ENCODE data around the gene FNDC8. TPM values are rescaled to one million over a fixed set of nuclear protein-coding genes. Genes with fewer than 3 reads are reported as not detected.

FNDC8 gene
- total RNA-seq, 2 experiments from 2014 or later, result not detected

DNA sequence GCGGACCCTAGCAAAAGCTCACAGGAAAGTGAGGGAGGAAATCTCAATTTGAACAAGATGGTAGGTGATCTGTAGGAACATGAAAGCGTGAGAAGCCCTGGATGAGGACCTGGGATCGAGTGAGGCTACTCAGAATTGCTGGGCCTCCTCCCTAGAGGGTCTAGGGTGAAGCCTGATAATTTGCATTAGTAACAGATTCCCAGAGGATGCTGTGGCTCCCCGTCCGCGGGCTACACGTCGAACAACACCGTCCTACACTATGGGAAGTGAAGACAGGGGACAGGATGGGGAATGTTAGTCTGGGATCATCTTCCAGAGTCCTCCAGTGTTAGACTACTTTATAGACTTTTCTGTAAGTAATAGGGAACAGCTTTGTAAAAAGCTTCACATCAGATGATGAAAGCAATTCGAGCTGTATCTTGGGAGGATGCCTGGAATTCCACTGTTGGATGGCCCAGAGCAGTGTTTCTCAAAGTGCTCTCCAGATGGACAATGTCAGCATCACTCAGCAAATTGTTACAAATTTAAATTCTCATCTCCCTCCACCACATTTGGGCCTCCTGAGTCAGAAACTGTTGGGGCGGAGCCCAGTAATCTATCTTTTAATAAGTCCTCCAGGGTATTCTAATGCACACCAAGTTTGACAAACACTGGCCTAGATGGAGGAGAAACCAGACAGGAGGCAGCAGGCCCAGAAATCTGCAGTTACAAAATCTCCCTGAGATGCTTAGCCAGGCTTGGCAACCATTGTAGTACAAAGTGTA, 6.5 kb downstream of the FNDC8 start:
- ChIA-PET POLR2A (no interaction called here), CTCF (interaction anchor here (1.0 to 3.4 kb wide), 3 partner anchors 9 to 136 kb away, joined by 3 to 11 read pairs (median 4); partner anchors contain the start of gene RAD51D)
- Mint-ChIP-seq H3K27me3 (ENCODE audit: low read depth) (no peaks in the 10 kb centered on the region), H3K4me3 (no peak overlapping the region), H3K9me3 (ENCODE audit: insufficient read depth) (no peaks in the 10 kb centered on the region), H3K4me1 (ENCODE audit: low read depth) (no peaks in the 10 kb centered on the region), H3K27ac (no peak overlapping the region), H3K36me3 (ENCODE audit: low read depth) (peaks cover 19% of the 10 kb centered on the region)
- no peak for DNase-seq
- ATAC-seq, result no peak

- no peak overlapping the region for H3K4me3 Mint-ChIP-seq
- ChIA-PET CTCF (interaction anchor here (1.3 to 3.4 kb wide), 3 partner anchors 10 to 618 kb away, joined by 3 to 11 read pairs (median 4); partner anchors contain the start of genes NLE1 and RAD51D), POLR2A (no interaction called here)
- H3K27ac Mint-ChIP-seq, result no peak overlapping the region
- H3K4me1 Mint-ChIP-seq (ENCODE audit: low read depth), result no peaks in the 10 kb centered on the region
- peaks cover 27% of the 10 kb centered on the region for H3K36me3 Mint-ChIP-seq (ENCODE audit: low read depth)
- ATAC-seq (no peak), DNase-seq (no peak)
- no peaks in the 10 kb centered on the region for H3K27me3 Mint-ChIP-seq (ENCODE audit: low read depth)
- H3K9me3 Mint-ChIP-seq (ENCODE audit: insufficient read depth), result no peaks in the 10 kb centered on the region
These were observed 7.9 kb downstream of the FNDC8 start for GRCh38 chr17:35129154-35129972.

GRCh38 chr17:35129973-35130351, 8.5 kb downstream of the FNDC8 start:
- H3K4me3 Mint-ChIP-seq, result no peak overlapping the region
- H3K27ac Mint-ChIP-seq, result no peak overlapping the region
- peaks cover 32% of the 10 kb centered on the region for H3K36me3 Mint-ChIP-seq (ENCODE audit: low read depth)
- no peaks in the 10 kb centered on the region for H3K9me3 Mint-ChIP-seq (ENCODE audit: insufficient read depth)
- POLR2A ChIA-PET, result no interaction called here
- DNase-seq (no peak), ATAC-seq (no peak)
- H3K27me3 Mint-ChIP-seq (ENCODE audit: low read depth), result no peaks in the 10 kb centered on the region
- no peaks in the 10 kb centered on the region for H3K4me1 Mint-ChIP-seq (ENCODE audit: low read depth)
- CTCF ChIA-PET, result interaction anchor here (1.3 to 3.4 kb wide), 4 partner anchors 10 to 617 kb away, joined by 3 to 11 read pairs (median 4); partner anchors contain the start of genes NLE1 and RAD51D

GRCh38 chr17:35130392-35130791, 9.0 kb downstream of the FNDC8 start:
- no peak for ATAC-seq
- POLR2A ChIA-PET, result no interaction called here

DNA sequence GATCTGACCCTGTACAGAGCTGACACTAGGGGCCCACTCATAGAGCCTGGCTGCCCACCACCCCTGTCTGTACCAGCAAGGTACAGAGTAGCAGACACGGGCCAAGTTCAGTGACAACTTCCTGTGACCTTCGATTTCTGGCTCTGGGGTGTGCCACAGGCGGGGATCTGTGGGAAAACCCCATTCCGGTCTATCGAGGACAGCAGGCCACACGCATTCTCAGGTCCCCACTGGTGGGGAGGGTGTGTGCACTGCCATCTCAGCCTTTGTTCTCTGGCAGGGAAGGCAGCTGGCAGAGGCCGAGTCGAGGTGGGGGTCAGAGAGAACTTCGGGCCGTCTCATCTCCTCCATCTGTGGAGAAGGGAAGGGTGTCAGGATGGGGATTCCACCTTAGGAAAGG, 10.7 kb downstream of the FNDC8 start:
- Mint-ChIP-seq H3K4me1 (ENCODE audit: low read depth) (no peaks in the 10 kb centered on the region), H3K27me3 (ENCODE audit: low read depth) (no peaks in the 10 kb centered on the region), H3K4me3 (no peak overlapping the region), H3K27ac (no peak overlapping the region), H3K9me3 (ENCODE audit: insufficient read depth) (no peaks in the 10 kb centered on the region), H3K36me3 (ENCODE audit: low read depth) (peaks cover 51% of the 10 kb centered on the region)
- DNase-seq (no peak), ATAC-seq (no peak)
- CTCF ChIA-PET, result no interaction called here
- POLR2A ChIA-PET, result no interaction called here

More at GRCh38 chr17:35130392-35130791, 9.0 kb downstream of the FNDC8 start:
- CTCF ChIA-PET, result interaction anchor here (1.3 to 1.9 kb wide), 3 partner anchors 10 to 617 kb away, joined by 3 to 5 read pairs (median 4); partner anchors contain the start of genes NLE1 and RAD51D
- no peaks in the 10 kb centered on the region for H3K9me3 Mint-ChIP-seq (ENCODE audit: insufficient read depth)
- peaks cover 36% of the 10 kb centered on the region for H3K36me3 Mint-ChIP-seq (ENCODE audit: low read depth)
- H3K27ac Mint-ChIP-seq, result peak overlapping the region; percentile 30
- no peaks in the 10 kb centered on the region for H3K27me3 Mint-ChIP-seq (ENCODE audit: low read depth)
- H3K4me1 Mint-ChIP-seq (ENCODE audit: low read depth), result no peaks in the 10 kb centered on the region
- H3K4me3 Mint-ChIP-seq, result no peak overlapping the region
- no peak for DNase-seq

- no peak for ATAC-seq
- POLR2A ChIA-PET, result no interaction called here
These were observed 11.6 kb downstream of the FNDC8 start for GRCh38 chr17:35132816-35133550.

GRCh38 chr17:35135322-35135721, 13.9 kb downstream of the FNDC8 start:
- no peak overlapping the region for H3K4me3 Mint-ChIP-seq
- ATAC-seq, result no peak
- no peaks in the 10 kb centered on the region for H3K9me3 Mint-ChIP-seq (ENCODE audit: insufficient read depth)
- H3K4me1 Mint-ChIP-seq (ENCODE audit: low read depth), result peaks cover 2% of the 10 kb centered on the region
- DNase-seq, result no peak
- no peaks in the 10 kb centered on the region for H3K27me3 Mint-ChIP-seq (ENCODE audit: low read depth)
- no peak overlapping the region for H3K27ac Mint-ChIP-seq
- peaks cover 61% of the 10 kb centered on the region for H3K36me3 Mint-ChIP-seq (ENCODE audit: low read depth)
- ChIA-PET CTCF (interaction anchor here (1.2 kb wide), 1 partner anchor 15 kb away, joined by 4 read pairs; the partner anchor contains the start of gene RAD51D), POLR2A (no interaction called here)

More at GRCh38 chr17:35132816-35133550, 11.6 kb downstream of the FNDC8 start:
- no peaks in the 10 kb centered on the region for H3K4me1 Mint-ChIP-seq (ENCODE audit: low read depth)
- H3K27me3 Mint-ChIP-seq (ENCODE audit: low read depth), result no peaks in the 10 kb centered on the region
- peaks cover 54% of the 10 kb centered on the region for H3K36me3 Mint-ChIP-seq (ENCODE audit: low read depth)
- no peak overlapping the region for H3K4me3 Mint-ChIP-seq
- CTCF ChIA-PET, result no interaction called here
- DNase-seq, result no peak
- no peak overlapping the region for H3K27ac Mint-ChIP-seq
- H3K9me3 Mint-ChIP-seq (ENCODE audit: insufficient read depth), result no peaks in the 10 kb centered on the region

DNA sequence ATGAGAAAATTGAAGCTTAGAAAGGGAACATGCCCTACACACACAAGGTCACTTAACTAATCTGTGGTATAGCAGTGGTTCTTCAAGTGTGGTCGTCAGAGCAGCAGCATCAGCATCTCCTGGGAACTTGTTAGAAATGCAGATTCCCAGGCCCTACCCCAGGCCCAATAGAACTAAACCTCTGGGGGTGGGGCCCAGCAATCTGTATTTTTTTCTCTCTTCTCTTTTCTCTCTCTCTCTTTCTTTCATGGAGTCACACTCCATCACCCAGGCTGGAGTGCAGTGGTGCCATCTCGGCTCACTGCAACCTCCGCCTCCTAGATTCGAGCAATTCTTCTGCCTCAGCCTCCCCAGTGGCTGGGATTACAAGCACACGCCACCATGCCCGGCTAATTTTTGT, 16.8 kb downstream of the FNDC8 start:
- H3K36me3 Mint-ChIP-seq (ENCODE audit: low read depth), result peaks cover 49% of the 10 kb centered on the region

GRCh38 chr17:35141681-35142466, 20.5 kb downstream of the FNDC8 start, which contains the start of gene NLE1:
Gene NLE1, minus strand, starts transcription at chr17:35142303. Its CDS starts 28 bp downstream, at chr17:35142275.
- POLR2A ChIA-PET, result interaction anchor here (0.8 to 1.5 kb wide), 6 partner anchors 52 to 396 kb away, joined by 3 to 7 read pairs (median 3); partner anchors contain the start of genes SLFN12L and SLFN5
- DNase-seq (peak; percentile 91), ATAC-seq (peak; percentile 95)
- Mint-ChIP-seq H3K36me3 (ENCODE audit: low read depth) (peaks cover 20% of the 10 kb centered on the region), H3K9me3 (ENCODE audit: insufficient read depth) (no peaks in the 10 kb centered on the region), H3K27me3 (ENCODE audit: low read depth) (no peaks in the 10 kb centered on the region), H3K27ac (peak within 1 kb of the TSS; percentile 80), H3K4me3 (peak within 1 kb of the TSS; percentile 82), H3K4me1 (ENCODE audit: low read depth) (peaks cover 21% of the 10 kb centered on the region)
- CTCF ChIA-PET, result interaction anchor here (0.6 to 2.6 kb wide), 15 partner anchors 11 to 622 kb away, joined by 3 to 9 read pairs (median 4); partner anchors contain the start of genes RAD51D and SLFN12L

More for the DNA sequence above, 16.8 kb downstream of the FNDC8 start:
- ChIA-PET POLR2A (no interaction called here), CTCF (no interaction called here)
- Mint-ChIP-seq H3K9me3 (ENCODE audit: insufficient read depth) (no peaks in the 10 kb centered on the region), H3K4me3 (no peak overlapping the region), H3K4me1 (ENCODE audit: low read depth) (peaks cover 18% of the 10 kb centered on the region), H3K27me3 (ENCODE audit: low read depth) (no peaks in the 10 kb centered on the region), H3K27ac (no peak overlapping the region)
- ATAC-seq (no peak), DNase-seq (no peak)

DNA sequence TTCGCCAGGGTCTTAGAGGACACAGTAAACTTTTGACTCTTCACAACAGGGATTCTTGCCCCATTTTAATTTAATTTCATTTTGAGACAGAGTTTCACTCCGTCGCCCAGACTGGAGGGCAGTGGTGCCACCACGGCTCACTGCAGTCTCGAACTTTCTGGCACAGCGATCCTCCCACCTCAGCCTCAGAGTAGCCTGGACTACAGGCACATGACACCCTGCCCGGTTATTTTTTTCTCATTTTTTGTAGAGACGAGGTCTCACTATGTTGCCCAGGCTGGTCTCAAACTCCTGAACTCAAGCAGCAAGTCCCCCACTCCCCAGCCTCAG, 21.0 kb downstream of the FNDC8 start:
- Mint-ChIP-seq H3K9me3 (ENCODE audit: insufficient read depth) (no peaks in the 10 kb centered on the region), H3K4me1 (ENCODE audit: low read depth) (peaks cover 21% of the 10 kb centered on the region)
- CTCF ChIA-PET, result interaction anchor here (1.2 to 1.7 kb wide), 5 partner anchors 23 to 622 kb away, joined by 3 to 5 read pairs (median 4); partner anchors contain the start of gene SLFN12L

More for the DNA sequence above, 21.0 kb downstream of the FNDC8 start:
- no peaks in the 10 kb centered on the region for H3K27me3 Mint-ChIP-seq (ENCODE audit: low read depth)
- H3K27ac Mint-ChIP-seq, result peak overlapping the region; percentile 80
- DNase-seq, result no peak
- peak overlapping the region; percentile 82 for H3K4me3 Mint-ChIP-seq
- POLR2A ChIA-PET, result interaction anchor here (1.5 kb wide), 1 partner anchor 99 kb away, joined by 7 read pairs; no protein-coding TSS in a partner anchor
- peaks cover 17% of the 10 kb centered on the region for H3K36me3 Mint-ChIP-seq (ENCODE audit: low read depth)
- peak; percentile 16 for ATAC-seq
